ENCODE measurements around the gene CNOT4. TPM values are rescaled to one million over a fixed set of nuclear protein-coding genes. Genes with fewer than 3 reads are reported as not detected.

Gene CNOT4
- total RNA-seq, 2 donors from 2014 or later = 11.9 to 12.2 TPM

DNA sequence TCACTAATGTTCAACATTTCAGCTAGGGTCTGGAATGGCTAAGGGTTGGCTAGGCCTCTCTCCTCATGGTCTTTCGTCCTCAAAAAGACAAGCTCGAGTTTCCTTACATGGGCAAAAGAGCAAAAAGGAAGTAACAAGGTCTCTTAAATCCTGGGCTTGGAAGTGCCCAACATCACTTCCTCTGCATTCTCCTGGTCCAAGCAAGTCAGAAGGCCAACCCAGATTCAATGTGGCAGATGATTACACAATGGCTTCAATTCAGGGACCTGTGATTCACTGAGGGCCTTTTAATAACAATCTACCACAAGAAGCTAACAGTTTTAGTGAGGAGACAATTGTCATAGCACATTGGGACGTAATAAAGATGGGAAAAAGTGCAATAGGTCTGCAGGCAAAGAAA is 43.4 kb upstream of the CNOT4 start:
- Histone ChIP-seq H3K36me3 (replicated peaks in 1 of 2; ENCODE audit: insufficient read depth in 1 of 2, low read depth in 2 of 2) (no peaks in the 10 kb centered on the region), H3K9me3 (no peaks in the 10 kb centered on the region), H3K4me3 (no peak overlapping the region), H3K27me3 (no peaks in the 10 kb centered on the region), H3K4me1 (no peaks in the 10 kb centered on the region), H3K27ac (no peak overlapping the region)
- DNase-seq = no peak
- no peak for ATAC-seq
- no peak for TF ChIP-seq POLR2A (IDR thresholded peaks at IDR 0.05)
- TF ChIP-seq CTCF (IDR thresholded peaks at IDR 0.05) = no peak
- intact Hi-C loops (cut with DNase I) = no loop called here
- WGBS, 2 donors = 76 to 84% methylated on average over 3 of the region's 3 CpGs

DNA sequence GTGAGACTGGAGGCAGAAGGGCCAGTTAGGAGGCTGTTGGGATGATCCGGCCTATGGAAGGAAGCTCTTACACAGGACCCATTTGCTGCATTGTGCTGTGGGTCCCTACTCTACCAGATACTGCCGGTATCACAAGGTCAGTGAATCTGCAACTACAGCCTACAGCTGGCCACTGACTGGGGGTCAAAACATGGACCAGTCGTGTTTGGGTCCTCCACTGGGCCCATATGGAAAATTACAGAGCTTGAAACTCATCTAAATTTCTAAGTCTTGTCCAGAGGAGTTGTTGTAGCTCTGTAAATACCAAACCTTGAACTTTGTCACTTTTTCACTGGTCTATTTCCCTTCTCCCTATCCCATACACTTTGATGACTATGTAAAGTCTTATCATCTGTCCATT is 42.2 kb upstream of the CNOT4 start:
- Histone ChIP-seq H3K36me3 (replicated peaks in 1 of 2; ENCODE audit: insufficient read depth in 1 of 2, low read depth in 2 of 2) (no peaks in the 10 kb centered on the region), H3K27ac (no peak overlapping the region), H3K4me3 (no peak overlapping the region), H3K27me3 (no peaks in the 10 kb centered on the region), H3K9me3 (no peaks in the 10 kb centered on the region), H3K4me1 (no peaks in the 10 kb centered on the region)
- ATAC-seq = no peak
- intact Hi-C loops (cut with DNase I) = no loop called here
- WGBS, 2 donors = 37 to 43% methylated on average over 3 of the region's 3 CpGs
- TF ChIP-seq POLR2A (IDR thresholded peaks at IDR 0.05) = no peak
- no peak for TF ChIP-seq CTCF (IDR thresholded peaks at IDR 0.05)
- no peak for DNase-seq

DNA sequence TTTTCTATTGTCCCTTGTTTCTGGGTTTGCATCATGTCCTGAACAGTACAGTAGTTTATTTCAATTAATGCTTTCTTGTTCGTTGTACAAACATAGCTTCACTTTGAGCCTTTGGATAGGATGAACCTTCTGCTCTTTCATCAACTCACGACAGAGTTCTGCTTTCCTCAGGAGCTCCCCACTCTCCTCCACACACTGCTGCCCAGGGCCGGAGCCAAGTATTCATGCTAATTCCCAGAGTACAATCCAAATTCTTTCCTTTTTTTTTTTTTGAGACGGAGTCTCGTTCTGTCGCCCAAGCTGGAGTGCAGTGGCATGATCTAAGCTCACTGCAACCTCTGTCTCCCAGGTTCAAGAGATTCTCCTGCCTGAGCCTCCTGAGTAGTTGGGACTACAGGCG is 40.3 kb upstream of the CNOT4 start:
- Histone ChIP-seq H3K36me3 (replicated peaks in 1 of 2; ENCODE audit: insufficient read depth in 1 of 2, low read depth in 2 of 2) (no peaks in the 10 kb centered on the region), H3K4me1 (no peaks in the 10 kb centered on the region), H3K4me3 (no peak overlapping the region), H3K27ac (no peak overlapping the region), H3K27me3 (no peaks in the 10 kb centered on the region), H3K9me3 (no peaks in the 10 kb centered on the region)
- intact Hi-C loops (cut with DNase I) = no loop called here
- 66 to 74% methylated on average over 7 of the region's 7 CpGs for WGBS, 2 donors
- DNase-seq (no peak), ATAC-seq (no peak)
- no peak for TF ChIP-seq POLR2A (IDR thresholded peaks at IDR 0.05)
- TF ChIP-seq CTCF (IDR thresholded peaks at IDR 0.05) = no peak

- Histone ChIP-seq H3K4me1 (no peaks in the 10 kb centered on the region), H3K27me3 (no peaks in the 10 kb centered on the region), H3K36me3 (replicated peaks in 1 of 2; ENCODE audit: insufficient read depth in 1 of 2, low read depth in 2 of 2) (no peaks in the 10 kb centered on the region), H3K27ac (no peak overlapping the region), H3K4me3 (no peak overlapping the region), H3K9me3 (no peaks in the 10 kb centered on the region)
- intact Hi-C loops (cut with DNase I) = no loop called here
- DNase-seq = no peak
- 85 to 90% methylated on average over 6 of the region's 6 CpGs for WGBS, 2 donors
- ATAC-seq = no peak
- TF ChIP-seq POLR2A (IDR thresholded peaks at IDR 0.05) (no peak), CTCF (IDR thresholded peaks at IDR 0.05) (no peak)
These were observed 31.1 kb upstream of the CNOT4 start for GRCh38 chr7:135541029-135541428.

GRCh38 chr7:135539629-135540028 is 29.7 kb upstream of the CNOT4 start:
- no peaks in the 10 kb centered on the region for H3K27me3 ChIP-seq
- ATAC-seq (no peak), DNase-seq (no peak)
- TF ChIP-seq POLR2A (IDR thresholded peaks at IDR 0.05) = no peak
- no peak for TF ChIP-seq CTCF (IDR thresholded peaks at IDR 0.05)
- WGBS, 2 donors = 78 to 91% methylated on average over 2 of the region's 2 CpGs
- H3K4me1 ChIP-seq = no peaks in the 10 kb centered on the region
- H3K4me3 ChIP-seq = no peak overlapping the region
- intact Hi-C loops (cut with DNase I) = no loop called here
- no peak overlapping the region for H3K27ac ChIP-seq
- H3K36me3 ChIP-seq (replicated peaks in 1 of 2; ENCODE audit: insufficient read depth in 1 of 2, low read depth in 2 of 2) = no peaks in the 10 kb centered on the region
- no peaks in the 10 kb centered on the region for H3K9me3 ChIP-seq

Measured in body of pancreas (tissue), 4 donors.